ENCODE results near the gene TMEM132C. TPM values are rescaled to one million over a fixed set of nuclear protein-coding genes. Genes with fewer than 3 reads are reported as not detected.

TMEM132C gene
- total RNA-seq, 1 donor from 2014 or later = 0.29 TPM

DNA sequence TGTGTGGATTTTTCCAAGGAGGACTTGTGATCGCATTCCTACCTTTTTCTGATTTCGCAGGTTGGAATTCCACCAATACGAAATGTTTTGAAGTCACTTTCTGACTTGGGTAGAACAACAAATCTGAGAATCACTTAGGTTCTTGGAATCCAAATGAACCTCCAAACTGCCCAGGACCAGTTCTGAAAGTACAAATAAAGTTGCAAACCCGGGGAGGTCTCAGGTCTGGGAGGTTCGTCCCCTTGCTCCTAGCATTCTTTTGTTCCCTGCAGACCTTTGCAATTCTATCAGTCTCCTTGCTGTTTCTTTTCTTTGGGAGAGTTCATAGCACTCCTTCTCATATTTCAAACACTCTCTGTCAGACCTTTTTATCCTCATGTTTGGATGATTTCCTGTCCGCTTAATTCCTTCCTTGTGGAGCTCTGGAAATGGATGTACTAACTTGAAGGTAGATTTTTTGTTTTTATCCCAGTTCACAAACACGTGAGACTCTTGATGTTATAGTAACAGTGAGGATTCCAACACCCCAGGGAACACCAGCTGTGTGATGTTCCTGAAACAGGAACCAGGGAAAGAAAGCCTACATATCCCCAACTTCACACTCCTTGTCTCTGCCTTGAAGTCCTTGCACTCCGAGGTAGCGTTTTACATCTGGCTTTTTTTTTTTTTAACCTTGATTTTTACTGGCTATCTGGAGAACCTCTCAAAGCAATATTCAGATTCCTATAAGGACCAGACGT lies 70.6 kb downstream of the TMEM132C start:
- H3K4me1 Mint-ChIP-seq (ENCODE audit: low read depth) = peaks cover 23% of the 10 kb centered on the region
- no peak for DNase-seq (ENCODE audit: low spot score, unreplicated experiment)
- H3K9me3 Mint-ChIP-seq (ENCODE audit: low read depth) = peaks cover 3% of the 10 kb centered on the region

DNA sequence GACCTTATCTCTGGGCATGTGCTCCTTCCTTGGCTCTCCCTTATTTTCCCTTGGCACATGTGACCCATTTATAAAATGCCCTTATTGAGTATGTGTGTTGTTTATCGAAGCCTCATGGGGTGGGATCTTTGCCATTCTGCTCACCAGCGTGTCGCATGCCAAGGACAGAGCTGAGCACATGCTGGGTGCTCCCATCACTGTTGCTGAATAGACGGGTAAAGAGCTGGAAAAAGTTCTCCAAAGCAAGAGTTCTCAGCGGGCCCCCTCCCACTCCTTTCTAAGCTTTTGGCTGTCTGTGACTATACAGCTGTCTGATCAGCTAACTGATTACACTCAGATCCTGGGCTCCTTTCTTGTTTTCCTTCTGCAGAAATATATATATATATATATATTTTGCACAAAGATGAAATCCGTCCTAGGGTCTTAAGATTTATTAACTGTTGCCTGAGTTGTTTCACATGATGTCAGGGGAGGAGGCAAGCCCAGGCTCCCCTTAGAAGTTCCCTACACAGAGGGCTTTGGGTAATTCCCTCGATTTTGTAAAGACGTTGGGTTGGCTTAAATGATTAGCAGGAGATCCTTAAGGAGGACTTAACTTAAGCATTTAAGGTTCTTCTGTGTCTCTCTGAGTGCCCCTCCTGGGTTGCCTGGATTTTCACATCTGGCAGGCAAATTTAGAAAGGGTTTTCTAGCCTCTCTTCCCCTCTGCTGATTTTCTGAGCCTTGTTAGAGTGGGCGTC lies 71.6 kb downstream of the TMEM132C start:
- Mint-ChIP-seq H3K4me3 (ENCODE audit: low read depth) (no peak overlapping the region), H3K27ac (no peak overlapping the region)

More for the DNA sequence above, 70.6 kb downstream of the TMEM132C start:
- no peaks in the 10 kb centered on the region for H3K36me3 Mint-ChIP-seq (ENCODE audit: insufficient read depth)
- TF ChIP-seq, protein P1, sequence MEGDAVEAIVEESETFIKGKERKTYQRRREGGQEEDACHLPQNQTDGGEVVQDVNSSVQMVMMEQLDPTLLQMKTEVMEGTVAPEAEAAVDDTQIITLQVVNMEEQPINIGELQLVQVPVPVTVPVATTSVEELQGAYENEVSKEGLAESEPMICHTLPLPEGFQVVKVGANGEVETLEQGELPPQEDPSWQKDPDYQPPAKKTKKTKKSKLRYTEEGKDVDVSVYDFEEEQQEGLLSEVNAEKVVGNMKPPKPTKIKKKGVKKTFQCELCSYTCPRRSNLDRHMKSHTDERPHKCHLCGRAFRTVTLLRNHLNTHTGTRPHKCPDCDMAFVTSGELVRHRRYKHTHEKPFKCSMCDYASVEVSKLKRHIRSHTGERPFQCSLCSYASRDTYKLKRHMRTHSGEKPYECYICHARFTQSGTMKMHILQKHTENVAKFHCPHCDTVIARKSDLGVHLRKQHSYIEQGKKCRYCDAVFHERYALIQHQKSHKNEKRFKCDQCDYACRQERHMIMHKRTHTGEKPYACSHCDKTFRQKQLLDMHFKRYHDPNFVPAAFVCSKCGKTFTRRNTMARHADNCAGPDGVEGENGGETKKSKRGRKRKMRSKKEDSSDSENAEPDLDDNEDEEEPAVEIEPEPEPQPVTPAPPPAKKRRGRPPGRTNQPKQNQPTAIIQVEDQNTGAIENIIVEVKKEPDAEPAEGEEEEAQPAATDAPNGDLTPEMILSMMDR (IDR thresholded peaks at IDR 0.05; ENCODE audit: unreplicated experiment) = no peak
- peaks cover 35% of the 10 kb centered on the region for H3K27me3 Mint-ChIP-seq
- H3K4me3 Mint-ChIP-seq (ENCODE audit: low read depth) = no peak overlapping the region
- no peak overlapping the region for H3K27ac Mint-ChIP-seq

DNA sequence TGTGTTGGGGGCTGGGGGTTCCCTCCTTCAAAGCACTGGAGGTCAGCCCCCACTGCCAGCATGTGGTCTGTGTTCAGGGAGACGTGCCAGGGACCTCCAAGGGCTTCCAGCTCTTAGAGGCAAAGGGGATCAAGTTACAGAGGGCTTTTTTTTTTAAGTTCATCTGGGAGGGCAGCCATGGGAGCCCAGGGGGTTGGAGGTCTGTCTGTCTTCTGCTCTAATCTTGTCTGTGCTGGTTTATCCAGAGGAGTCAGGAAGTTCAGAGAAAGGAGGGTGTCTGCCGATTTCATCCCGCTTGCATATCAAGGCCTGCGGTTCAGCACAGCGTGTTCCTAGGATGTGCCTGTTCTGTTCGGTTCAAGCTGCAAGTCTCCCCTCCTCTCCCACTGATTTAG lies 72.2 kb downstream of the TMEM132C start:
- H3K9me3 Mint-ChIP-seq (ENCODE audit: low read depth) = peaks cover 3% of the 10 kb centered on the region
- TF ChIP-seq, protein P1 (IDR thresholded peaks at IDR 0.05; ENCODE audit: unreplicated experiment) = no peak

More for the DNA sequence above, 71.6 kb downstream of the TMEM132C start:
- TF ChIP-seq, protein P1 (IDR thresholded peaks at IDR 0.05; ENCODE audit: unreplicated experiment) = no peak
- peaks cover 23% of the 10 kb centered on the region for H3K4me1 Mint-ChIP-seq (ENCODE audit: low read depth)
- peaks cover 37% of the 10 kb centered on the region for H3K27me3 Mint-ChIP-seq
- peaks cover 3% of the 10 kb centered on the region for H3K9me3 Mint-ChIP-seq (ENCODE audit: low read depth)
- no peaks in the 10 kb centered on the region for H3K36me3 Mint-ChIP-seq (ENCODE audit: insufficient read depth)
- DNase-seq (ENCODE audit: low spot score, unreplicated experiment) = no peak

DNA sequence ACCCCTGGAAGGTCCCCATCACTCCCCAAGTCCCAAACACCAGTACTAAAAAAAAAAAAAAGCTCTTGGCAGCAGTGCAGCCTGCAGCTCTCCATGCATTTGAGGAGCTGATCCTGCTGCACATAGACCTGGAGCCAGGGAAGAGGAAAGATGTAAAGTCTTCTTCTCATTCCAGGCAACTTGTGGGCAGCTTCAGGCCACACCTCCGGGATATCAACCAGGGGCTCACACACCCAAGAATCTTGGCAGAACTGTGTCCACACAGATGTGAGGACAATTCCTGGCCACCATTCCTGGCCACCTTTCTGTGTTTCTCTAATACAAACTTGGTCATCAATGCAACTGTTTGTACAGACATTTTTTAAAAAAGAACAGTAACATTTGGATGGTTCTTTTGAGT lies 72.7 kb downstream of the TMEM132C start:
- Mint-ChIP-seq H3K4me3 (ENCODE audit: low read depth) (no peak overlapping the region), H3K27ac (no peak overlapping the region), H3K36me3 (ENCODE audit: insufficient read depth) (no peaks in the 10 kb centered on the region), H3K4me1 (ENCODE audit: low read depth) (peaks cover 23% of the 10 kb centered on the region), H3K9me3 (ENCODE audit: low read depth) (peaks cover 3% of the 10 kb centered on the region), H3K27me3 (peaks cover 37% of the 10 kb centered on the region)
- TF ChIP-seq, protein P1 (IDR thresholded peaks at IDR 0.05; ENCODE audit: unreplicated experiment) = no peak
- no peak for DNase-seq (ENCODE audit: low spot score, unreplicated experiment)

More for the DNA sequence above, 72.2 kb downstream of the TMEM132C start:
- no peaks in the 10 kb centered on the region for H3K36me3 Mint-ChIP-seq (ENCODE audit: insufficient read depth)
- no peak for DNase-seq (ENCODE audit: low spot score, unreplicated experiment)
- no peak overlapping the region for H3K27ac Mint-ChIP-seq
- no peak overlapping the region for H3K4me3 Mint-ChIP-seq (ENCODE audit: low read depth)
- peaks cover 23% of the 10 kb centered on the region for H3K4me1 Mint-ChIP-seq (ENCODE audit: low read depth)
- peaks cover 37% of the 10 kb centered on the region for H3K27me3 Mint-ChIP-seq

DNA sequence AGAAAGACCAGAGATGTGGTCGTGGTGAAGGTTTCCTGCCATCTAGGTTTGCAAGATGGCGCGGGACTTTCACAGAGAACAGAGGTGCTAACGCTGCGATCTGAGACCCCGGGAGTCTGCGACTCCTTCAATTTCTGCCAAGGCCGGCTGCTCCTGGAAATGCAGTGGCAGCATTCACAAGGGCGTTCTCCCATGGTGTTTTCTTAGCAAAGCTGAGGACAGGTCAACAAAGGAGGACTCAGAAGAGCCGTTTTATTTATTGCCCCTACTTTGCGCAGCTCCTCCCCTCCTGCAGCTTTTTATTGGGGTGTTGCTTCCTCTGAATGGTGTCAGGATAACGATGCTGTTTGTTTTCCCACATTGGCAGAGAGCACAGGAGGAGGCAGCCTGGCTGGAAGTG lies 86.3 kb downstream of the TMEM132C start:
- H3K4me3 Mint-ChIP-seq (ENCODE audit: low read depth) = no peak overlapping the region
- H3K4me1 Mint-ChIP-seq (ENCODE audit: low read depth) = no peaks in the 10 kb centered on the region
- TF ChIP-seq, protein P1 (IDR thresholded peaks at IDR 0.05; ENCODE audit: unreplicated experiment) = no peak
- no peaks in the 10 kb centered on the region for H3K36me3 Mint-ChIP-seq (ENCODE audit: insufficient read depth)
- H3K27ac Mint-ChIP-seq = no peak overlapping the region
- peaks cover 36% of the 10 kb centered on the region for H3K27me3 Mint-ChIP-seq
- H3K9me3 Mint-ChIP-seq (ENCODE audit: low read depth) = peaks cover 7% of the 10 kb centered on the region
- DNase-seq (ENCODE audit: low spot score, unreplicated experiment) = no peak

Data from progenitor cell of endocrine pancreas (in vitro differentiated cells).